GM12873 (cell line): Measurements from ENCODE around the gene MOB2.

ENCODE experiments used
- CTCF ChIP-seq: IDR thresholded peaks from 2 replicates; pipeline ENCODE4 v1.5.1; 2012; ENCODE audit warnings: low read depth, mild to moderate bottlenecking, moderate library complexity, low read length, control low read depth; ENCODE audit not compliant: insufficient read depth; ENCODE audit errors: missing control alignments

Gene MOB2

GRCh38 chr11:1522081-1522424 lies 35.5 kb upstream of the MOB2 start:
- no peak for TF ChIP-seq CTCF

GRCh38 chr11:1521382-1522080 lies 35.0 kb upstream of the MOB2 start:
- no peak for TF ChIP-seq CTCF

GRCh38 chr11:1520663-1521267 lies 34.2 kb upstream of the MOB2 start:
- no peak for TF ChIP-seq CTCF

- no peak for TF ChIP-seq CTCF
These were observed 33.7 kb upstream of the MOB2 start for GRCh38 chr11:1520209-1520662.

GRCh38 chr11:1519028-1520010 lies 32.7 kb upstream of the MOB2 start:
- TF ChIP-seq CTCF = no peak

- TF ChIP-seq CTCF = no peak
These were observed 31.7 kb upstream of the MOB2 start for GRCh38 chr11:1518301-1518700.
